Measurements from ENCODE around the gene SLC9A1. TPM values are rescaled to one million over a fixed set of nuclear protein-coding genes. Genes with fewer than 3 reads are reported as not detected.

SLC9A1 gene
- total RNA-seq, 3 donors from 2014 or later: 6.1 to 14.2 (median 13.8) TPM

GRCh38 chr1:27111626-27112573 lies 43.0 kb downstream of the SLC9A1 start:
- peaks cover 7 to 18% of the 10 kb centered on the region in 2 donors for H3K4me1 ChIP-seq
- H3K4me3 ChIP-seq: no peak overlapping the region
- intact Hi-C loops (cut with DNase I; ENCODE audit: low total_unique reads): no loop called here
- peak; percentile 69 to 93 for DNase-seq (ENCODE audit: low spot score in 2 of 2)
- no peaks in the 10 kb centered on the region for H3K27me3 ChIP-seq
- H3K9me3 ChIP-seq: no peaks in the 10 kb centered on the region
- H3K27ac ChIP-seq: peak overlapping the region; percentile 86 to 89
- no peaks in the 10 kb centered on the region for H3K36me3 ChIP-seq
- TF ChIP-seq POLR2AphosphoS5 (IDR thresholded peaks at IDR 0.05) (peak; percentile 55 to 79 (median 76)), CTCF (IDR thresholded peaks at IDR 0.05) (peak in 2 of 3 donors; percentile 9 to 48), POLR2A (IDR thresholded peaks at IDR 0.05) (no peak)

GRCh38 chr1:27109103-27109822 lies 45.7 kb downstream of the SLC9A1 start:
- peaks cover 3 to 18% of the 10 kb centered on the region in 2 donors for H3K4me1 ChIP-seq
- peak overlapping the region; percentile 34 to 89 for H3K27ac ChIP-seq
- H3K4me3 ChIP-seq: no peak overlapping the region
- H3K27me3 ChIP-seq: no peaks in the 10 kb centered on the region
- no peaks in the 10 kb centered on the region for H3K9me3 ChIP-seq
- TF ChIP-seq CTCF (IDR thresholded peaks at IDR 0.05) (peak in 1 of 3 donors; percentile 26), POLR2AphosphoS5 (IDR thresholded peaks at IDR 0.05) (no peak), POLR2A (IDR thresholded peaks at IDR 0.05) (no peak)
- H3K36me3 ChIP-seq: no peaks in the 10 kb centered on the region
- DNase-seq (ENCODE audit: low spot score in 2 of 2): no peak
- intact Hi-C loops (cut with DNase I; ENCODE audit: low total_unique reads): no loop called here

GRCh38 chr1:27108588-27108987 lies 46.3 kb downstream of the SLC9A1 start:
- DNase-seq (ENCODE audit: low spot score in 2 of 2): no peak
- no peak for TF ChIP-seq POLR2A (IDR thresholded peaks at IDR 0.05)
- no peak for TF ChIP-seq CTCF (IDR thresholded peaks at IDR 0.05)
- no peak for TF ChIP-seq POLR2AphosphoS5 (IDR thresholded peaks at IDR 0.05)
- Histone ChIP-seq H3K36me3 (no peaks in the 10 kb centered on the region), H3K4me1 (peaks cover 3 to 18% of the 10 kb centered on the region in 2 donors), H3K4me3 (no peak overlapping the region), H3K27ac (no peak overlapping the region), H3K9me3 (no peaks in the 10 kb centered on the region), H3K27me3 (no peaks in the 10 kb centered on the region)
- intact Hi-C loops (cut with DNase I; ENCODE audit: low total_unique reads): no loop called here

- Histone ChIP-seq H3K9me3 (no peaks in the 10 kb centered on the region), H3K27me3 (no peaks in the 10 kb centered on the region), H3K4me1 (peaks cover under 1 to 9% of the 10 kb centered on the region in 2 donors), H3K4me3 (no peak overlapping the region), H3K36me3 (no peaks in the 10 kb centered on the region), H3K27ac (no peak overlapping the region)
- TF ChIP-seq CTCF (IDR thresholded peaks at IDR 0.05) (no peak), POLR2AphosphoS5 (IDR thresholded peaks at IDR 0.05) (no peak), POLR2A (IDR thresholded peaks at IDR 0.05) (no peak)
- intact Hi-C loops (cut with DNase I; ENCODE audit: low total_unique reads): no loop called here
- DNase-seq (ENCODE audit: low spot score in 2 of 2): no peak
Measured at GRCh38 chr1:27106561-27107323, 48.2 kb downstream of the SLC9A1 start.

Measured in breast epithelium (tissue), 4 donors.